ENCODE results near the gene CYTH3. TPM values are rescaled to one million over a fixed set of nuclear protein-coding genes. Genes with fewer than 3 reads are reported as not detected.
"Not testable (repeated sequence)": the region's sequence is repeated elsewhere in the genome, so short reads cannot be mapped to it uniquely, and the experiment has no call there.

The CYTH3 gene
- polyA plus RNA-seq, 1 donor (not counting 4 experiments of a cell fraction or from before 2014, with no cell fraction given): 28.4 TPM

- H3K9ac ChIP-seq (ENCODE audit: control insufficient read depth, extremely low read depth, insufficient read depth, low read length): no peak overlapping the region
- dilution Hi-C loops (cut with MboI; ENCODE audit: extremely low pct_ligation_motif_present, low sequenced_read_pairs): no loop called here
- DNase-seq (ENCODE audit: low read depth, low spot score): no peak
- H3K36me3 ChIP-seq (ENCODE audit: control insufficient read depth in 2 of 2, extremely low read depth in 1 of 2, insufficient read depth in 2 of 2, low read length in 2 of 2): peaks cover 0 to 8% of the 10 kb centered on the region in 2 experiments
- no peaks in the 10 kb centered on the region for H3K9me3 ChIP-seq (ENCODE audit: control insufficient read depth, low read depth, low read length)
- H4K20me1 ChIP-seq (ENCODE audit: control insufficient read depth, extremely low read depth, insufficient read depth, low read length): no peaks in the 10 kb centered on the region
- FAIRE-seq: no peak
- TF ChIP-seq EZH2 (IDR thresholded peaks at IDR 0.05; ENCODE audit: low read length) (no peak), CTCF (optimal IDR thresholded peaks at IDR 0.05 in 1 of 3, IDR thresholded peaks at IDR 0.05 in 1 of 3, conservative IDR thresholded peaks at IDR 0.05 in 1 of 3; ENCODE audit: extremely low read depth in 1 of 3, insufficient read depth in 2 of 3, low read length in 3 of 3) (no peak)
- H2AFZ ChIP-seq (ENCODE audit: control insufficient read depth, low read length): no peak overlapping the region
- no peak overlapping the region for H3K4me3 ChIP-seq (ENCODE audit: control insufficient read depth in 2 of 3, extremely low read depth in 1 of 3, insufficient read depth in 2 of 3, low read depth in 1 of 3, low read length in 3 of 3)
- H3K27me3 ChIP-seq (ENCODE audit: control insufficient read depth, extremely low read depth, insufficient read depth, low read length): no peaks in the 10 kb centered on the region
- no peak overlapping the region for H3K27ac ChIP-seq (ENCODE audit: control insufficient read depth, insufficient read depth, low read length)
- H3K79me2 ChIP-seq (ENCODE audit: control insufficient read depth, insufficient read depth, low read length): peaks cover 54% of the 10 kb centered on the region
- H3K4me1 ChIP-seq (ENCODE audit: control insufficient read depth, extremely low read depth, insufficient read depth, low read length): no peaks in the 10 kb centered on the region
- H3K4me2 ChIP-seq (ENCODE audit: control insufficient read depth, extremely low read depth, insufficient read depth, low read depth, low read length): no peak overlapping the region
- H3K9me1 ChIP-seq (ENCODE audit: control insufficient read depth, extremely low read depth, insufficient read depth, low read length): peaks cover 4% of the 10 kb centered on the region
These were observed 78.7 kb downstream of the CYTH3 start for GRCh38 chr7:6193709-6194108.

- dilution Hi-C loops (cut with MboI; ENCODE audit: extremely low pct_ligation_motif_present, low sequenced_read_pairs): not testable (repeated sequence)
These were observed 81.9 kb downstream of the CYTH3 start for GRCh38 chr7:6190563-6190962.

GRCh38 chr7:6188389-6188788 lies 84.0 kb downstream of the CYTH3 start:
- Histone ChIP-seq H4K20me1 (ENCODE audit: control insufficient read depth, extremely low read depth, insufficient read depth, low read length) (no peaks in the 10 kb centered on the region), H3K4me1 (ENCODE audit: control insufficient read depth, extremely low read depth, insufficient read depth, low read length) (no peaks in the 10 kb centered on the region), H2AFZ (ENCODE audit: control insufficient read depth, low read length) (no peak overlapping the region), H3K4me3 (ENCODE audit: control insufficient read depth in 2 of 3, extremely low read depth in 1 of 3, insufficient read depth in 2 of 3, low read depth in 1 of 3, low read length in 3 of 3) (no peak overlapping the region), H3K9ac (ENCODE audit: control insufficient read depth, extremely low read depth, insufficient read depth, low read length) (no peak overlapping the region), H3K9me3 (ENCODE audit: control insufficient read depth, low read depth, low read length) (no peaks in the 10 kb centered on the region), H3K4me2 (ENCODE audit: control insufficient read depth, extremely low read depth, insufficient read depth, low read depth, low read length) (no peak overlapping the region), H3K27me3 (ENCODE audit: control insufficient read depth, extremely low read depth, insufficient read depth, low read length) (no peaks in the 10 kb centered on the region), H3K79me2 (ENCODE audit: control insufficient read depth, insufficient read depth, low read length) (peaks cover 13% of the 10 kb centered on the region), H3K36me3 (ENCODE audit: control insufficient read depth in 2 of 2, extremely low read depth in 1 of 2, insufficient read depth in 2 of 2, low read length in 2 of 2) (peaks cover 4 to 30% of the 10 kb centered on the region in 2 experiments), H3K27ac (ENCODE audit: control insufficient read depth, insufficient read depth, low read length) (no peak overlapping the region), H3K9me1 (ENCODE audit: control insufficient read depth, extremely low read depth, insufficient read depth, low read length) (no peaks in the 10 kb centered on the region)
- DNase-seq (ENCODE audit: low read depth, low spot score) (no peak), FAIRE-seq (no peak)
- no peak for TF ChIP-seq CTCF (optimal IDR thresholded peaks at IDR 0.05 in 1 of 3, IDR thresholded peaks at IDR 0.05 in 1 of 3, conservative IDR thresholded peaks at IDR 0.05 in 1 of 3; ENCODE audit: extremely low read depth in 1 of 3, insufficient read depth in 2 of 3, low read length in 3 of 3)
- TF ChIP-seq EZH2 (IDR thresholded peaks at IDR 0.05; ENCODE audit: low read length): no peak
- dilution Hi-C loops (cut with MboI; ENCODE audit: extremely low pct_ligation_motif_present, low sequenced_read_pairs): no loop called here

More at GRCh38 chr7:6190563-6190962, 81.9 kb downstream of the CYTH3 start:
- H4K20me1 ChIP-seq (ENCODE audit: control insufficient read depth, extremely low read depth, insufficient read depth, low read length); H3K4me1 ChIP-seq (ENCODE audit: control insufficient read depth, extremely low read depth, insufficient read depth, low read length); H3K4me3 ChIP-seq (ENCODE audit: control insufficient read depth in 2 of 3, extremely low read depth in 1 of 3, insufficient read depth in 2 of 3, low read depth in 1 of 3, low read length in 3 of 3); H3K27me3 ChIP-seq (ENCODE audit: control insufficient read depth, extremely low read depth, insufficient read depth, low read length); H3K9me1 ChIP-seq (ENCODE audit: control insufficient read depth, extremely low read depth, insufficient read depth, low read length); H3K4me2 ChIP-seq (ENCODE audit: control insufficient read depth, extremely low read depth, insufficient read depth, low read depth, low read length); DNase-seq (ENCODE audit: low read depth, low spot score); H3K27ac ChIP-seq (ENCODE audit: control insufficient read depth, insufficient read depth, low read length); H3K9me3 ChIP-seq (ENCODE audit: control insufficient read depth, low read depth, low read length); FAIRE-seq; H2AFZ ChIP-seq (ENCODE audit: control insufficient read depth, low read length); H3K9ac ChIP-seq (ENCODE audit: control insufficient read depth, extremely low read depth, insufficient read depth, low read length): not testable (repeated sequence)
- H3K79me2 ChIP-seq (ENCODE audit: control insufficient read depth, insufficient read depth, low read length): peaks cover 31% of the 10 kb centered on the region
- peaks cover 4 to 27% of the 10 kb centered on the region in 2 experiments for H3K36me3 ChIP-seq (ENCODE audit: control insufficient read depth in 2 of 2, extremely low read depth in 1 of 2, insufficient read depth in 2 of 2, low read length in 2 of 2)
